Neural cell (in vitro differentiated cells): ENCODE measurements around the gene RSPO3. TPM values are rescaled to one million over a fixed set of nuclear protein-coding genes. Genes with fewer than 3 reads are reported as not detected.

Source experiments
- H2AFZ ChIP-seq: fragments of 200-600, 300-800 bp; sonication (generic), shearing (Covaris generic); 2 replicates; pipeline ENCODE4 v1.6.0; 2014; ENCODE audit warnings: low read depth, mild to moderate bottlenecking, antibody characterized with exemption, low read length, moderate library complexity
- H3F3A ChIP-seq: fragments of 200-600 bp; shearing (Covaris generic); 2 replicates; pipeline ENCODE4 v1.6.1; 2016; ENCODE audit warnings: mild to moderate bottlenecking, moderate library complexity, mixed read lengths, antibody characterized with exemption, low read length; ENCODE audit not compliant: insufficient read depth, poor library complexity, severe bottlenecking
- H3K27ac ChIP-seq: fragments of 200-600, 300-800 bp; sonication (generic), shearing (Covaris generic); 2 replicates; pipeline ENCODE4 v1.5.1; 2014; ENCODE audit warnings: mild to moderate bottlenecking, low read length, moderate library complexity
- H3K27me3 ChIP-seq: fragments of 300-800, 200-600 bp; sonication (generic), shearing (Covaris generic); 2 replicates; pipeline ENCODE4 v1.6.0; 2014; ENCODE audit warnings: mild to moderate bottlenecking, low read depth, low read length, moderate library complexity; ENCODE audit not compliant: insufficient read depth
- H3K36me3 ChIP-seq: fragments of 300-800, 200-600 bp; sonication (generic), shearing (Covaris generic); 2 replicates; pipeline ENCODE4 v1.5.1; 2014; ENCODE audit warnings: mild to moderate bottlenecking, antibody characterized with exemption, low read length, moderate library complexity; ENCODE audit not compliant: insufficient read depth
- H3K4me2 ChIP-seq: fragments of 300-800, 200-600 bp; sonication (generic), shearing (Covaris generic); 2 replicates; pipeline ENCODE4 v1.6.0; 2014; ENCODE audit warnings: mild to moderate bottlenecking, low read length
- H3K4me3 ChIP-seq: fragments of 300-800, 200-600 bp; sonication (generic), shearing (Covaris generic); 2 replicates; pipeline ENCODE4 v1.5.1; 2014; ENCODE audit warnings: mild to moderate bottlenecking, low read length, moderate library complexity
- H3K79me2 ChIP-seq: fragments of 200-600 bp; shearing (Covaris generic); replicated peaks from 2 replicates; pipeline ENCODE4 v1.6.0; 2014; ENCODE audit warnings: mild to moderate bottlenecking, low read length, moderate library complexity; ENCODE audit not compliant: insufficient read depth
- H3K9ac ChIP-seq: fragments of 300-800, 200-600 bp; sonication (generic), shearing (Covaris generic); 2 replicates; pipeline ENCODE4 v1.6.1; 2016; ENCODE audit warnings: mild to moderate bottlenecking, low read length, mixed read lengths
- H3K9me2 ChIP-seq: fragments of 200-600 bp; shearing (Covaris generic); 2 replicates; pipeline ENCODE4 v1.6.1; 2016; ENCODE audit warnings: mild to moderate bottlenecking, low read length, mixed read lengths; ENCODE audit not compliant: insufficient read depth
- H3K9me3 ChIP-seq: fragments of 200-600, 300-800 bp; sonication (generic), shearing (Covaris generic); 2 replicates; pipeline ENCODE4 v1.6.1; 2016; ENCODE audit warnings: mild to moderate bottlenecking, mixed run types, low read length, moderate library complexity, mixed read lengths
- H4K20me1 ChIP-seq: fragments of 200-600 bp; shearing (Covaris generic); 2 replicates; pipeline ENCODE4 v1.6.1; 2016; ENCODE audit warnings: mild to moderate bottlenecking, mixed run types; ENCODE audit not compliant: insufficient read depth
- EP300 ChIP-seq: fragments of 450-650 bp; conservative IDR thresholded peaks from 2 replicates; pipeline ENCODE4 v1.6.1; 2014; ENCODE audit warnings: antibody characterized with exemption, mild to moderate bottlenecking, moderate library complexity; ENCODE audit not compliant: poor library complexity, severe bottlenecking
- EZH2 ChIP-seq: fragments of 200-600, 300-800 bp; shearing (Covaris generic), sonication (generic); IDR thresholded peaks from 2 replicates; pipeline ENCODE4 v1.6.1; 2014; ENCODE audit warnings: antibody characterized with exemption, low read length, borderline replicate concordance, mild to moderate bottlenecking; ENCODE audit not compliant: insufficient read depth, poor library complexity, severe bottlenecking
- MXI1 ChIP-seq: fragments of 450-650 bp; conservative IDR thresholded peaks from 2 replicates; pipeline ENCODE4 v1.6.1; 2014; ENCODE audit warnings: antibody characterized with exemption, mild to moderate bottlenecking; ENCODE audit not compliant: poor library complexity, severe bottlenecking
- POLR2AphosphoS5 ChIP-seq: IDR thresholded peaks from 2 replicates; pipeline ENCODE4 v1.6.1; 2012
- RAD21 ChIP-seq: fragments of 450-650 bp; conservative IDR thresholded peaks from 2 replicates; pipeline ENCODE4 v1.6.1; 2014; ENCODE audit warnings: antibody characterized with exemption, mild to moderate bottlenecking, moderate library complexity
- SMC3 ChIP-seq: fragments of 450-650 bp; conservative IDR thresholded peaks from 2 replicates; pipeline ENCODE4 v1.6.1; 2014; ENCODE audit warnings: antibody characterized with exemption, mild to moderate bottlenecking, moderate library complexity; ENCODE audit not compliant: poor library complexity
- TAF1 ChIP-seq: IDR thresholded peaks from 2 replicates; pipeline ENCODE4 v1.6.1; 2012; ENCODE audit warnings: low read depth
- polyA plus RNA-seq: library from polyadenylated mRNA; depleted of rRNA; stranded (reverse); fragments of >200 nt; gene quantifications from 2 replicates; pipeline ENCODE4 v1.2.3, GENCODE V29; 2014
- TF ChIP-seq, protein P1 (sequence below): fragments of 450-650 bp; IDR thresholded peaks from 2 replicates; pipeline ENCODE4 v1.5.1; 2014; ENCODE audit warnings: antibody characterized with exemption, mild to moderate bottlenecking, moderate library complexity; ENCODE audit not compliant: poor library complexity, severe bottlenecking
- TF ChIP-seq, protein P2 (sequence below): IDR thresholded peaks from 2 replicates; pipeline ENCODE4 v1.6.1; 2012; ENCODE audit warnings: borderline replicate concordance

Gene RSPO3
- polyA plus RNA-seq, 1 donor from 2014 or later: 0.48 TPM

DNA sequence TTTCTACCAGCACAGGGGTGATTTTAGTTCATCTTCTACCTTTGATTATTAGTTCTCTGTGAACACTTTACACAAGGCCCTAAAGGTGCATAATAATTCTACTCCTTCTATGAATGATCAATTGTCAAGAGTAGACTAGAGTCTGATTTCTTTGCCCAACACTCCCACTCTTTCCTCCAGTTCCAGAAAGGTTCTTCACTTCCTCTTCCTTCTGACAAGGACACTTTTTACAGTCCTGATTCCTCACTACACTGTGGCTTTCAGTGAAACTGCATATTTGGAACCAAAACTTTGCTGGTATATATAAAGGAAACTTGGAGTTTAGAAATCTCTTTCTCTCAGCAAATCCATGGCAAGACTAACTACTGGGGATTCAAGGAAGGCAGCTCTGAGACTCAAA, 10.6 kb upstream of the RSPO3 start:
- no peaks in the 10 kb centered on the region for H3K9me3 ChIP-seq
- no peaks in the 10 kb centered on the region for H3F3A ChIP-seq
- H3K4me3 ChIP-seq: no peak overlapping the region
- no peak overlapping the region for H2AFZ ChIP-seq
- H3K27me3 ChIP-seq: no peaks in the 10 kb centered on the region
- no peaks in the 10 kb centered on the region for H3K36me3 ChIP-seq
- no peaks in the 10 kb centered on the region for H4K20me1 ChIP-seq
- H3K9me2 ChIP-seq: no peaks in the 10 kb centered on the region
- H3K79me2 ChIP-seq: no peaks in the 10 kb centered on the region
- no peak overlapping the region for H3K27ac ChIP-seq
- no peak overlapping the region for H3K4me2 ChIP-seq
- no peak overlapping the region for H3K9ac ChIP-seq
- TF ChIP-seq POLR2AphosphoS5 (no peak), SMC3 (no peak), TAF1 (no peak), EZH2 (no peak)
- TF ChIP-seq, protein P1, sequence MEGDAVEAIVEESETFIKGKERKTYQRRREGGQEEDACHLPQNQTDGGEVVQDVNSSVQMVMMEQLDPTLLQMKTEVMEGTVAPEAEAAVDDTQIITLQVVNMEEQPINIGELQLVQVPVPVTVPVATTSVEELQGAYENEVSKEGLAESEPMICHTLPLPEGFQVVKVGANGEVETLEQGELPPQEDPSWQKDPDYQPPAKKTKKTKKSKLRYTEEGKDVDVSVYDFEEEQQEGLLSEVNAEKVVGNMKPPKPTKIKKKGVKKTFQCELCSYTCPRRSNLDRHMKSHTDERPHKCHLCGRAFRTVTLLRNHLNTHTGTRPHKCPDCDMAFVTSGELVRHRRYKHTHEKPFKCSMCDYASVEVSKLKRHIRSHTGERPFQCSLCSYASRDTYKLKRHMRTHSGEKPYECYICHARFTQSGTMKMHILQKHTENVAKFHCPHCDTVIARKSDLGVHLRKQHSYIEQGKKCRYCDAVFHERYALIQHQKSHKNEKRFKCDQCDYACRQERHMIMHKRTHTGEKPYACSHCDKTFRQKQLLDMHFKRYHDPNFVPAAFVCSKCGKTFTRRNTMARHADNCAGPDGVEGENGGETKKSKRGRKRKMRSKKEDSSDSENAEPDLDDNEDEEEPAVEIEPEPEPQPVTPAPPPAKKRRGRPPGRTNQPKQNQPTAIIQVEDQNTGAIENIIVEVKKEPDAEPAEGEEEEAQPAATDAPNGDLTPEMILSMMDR: no peak

DNA sequence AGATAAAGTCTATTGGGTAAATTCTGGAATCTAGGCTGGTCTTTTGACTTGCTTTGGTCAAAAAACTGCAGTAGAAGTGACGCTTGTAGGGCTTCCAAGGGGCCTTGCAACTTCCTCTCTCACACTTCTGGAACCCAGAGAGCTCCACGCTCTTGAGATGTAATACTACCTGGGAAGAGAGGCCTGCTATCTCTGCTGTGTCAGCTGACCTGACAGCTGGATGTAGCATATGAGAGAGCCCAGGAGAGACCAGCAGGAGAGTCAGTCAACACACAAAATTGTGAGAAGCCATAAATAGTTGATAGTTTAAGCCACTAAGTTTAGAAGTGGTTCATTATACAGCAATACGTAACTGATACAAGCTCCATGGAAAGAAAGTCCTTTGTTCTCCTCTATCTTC, 7.8 kb upstream of the RSPO3 start:
- H4K20me1 ChIP-seq: no peaks in the 10 kb centered on the region
- H3K4me3 ChIP-seq: no peak overlapping the region
- H2AFZ ChIP-seq: no peak overlapping the region
- TF ChIP-seq TAF1: no peak
- TF ChIP-seq, protein P2, sequence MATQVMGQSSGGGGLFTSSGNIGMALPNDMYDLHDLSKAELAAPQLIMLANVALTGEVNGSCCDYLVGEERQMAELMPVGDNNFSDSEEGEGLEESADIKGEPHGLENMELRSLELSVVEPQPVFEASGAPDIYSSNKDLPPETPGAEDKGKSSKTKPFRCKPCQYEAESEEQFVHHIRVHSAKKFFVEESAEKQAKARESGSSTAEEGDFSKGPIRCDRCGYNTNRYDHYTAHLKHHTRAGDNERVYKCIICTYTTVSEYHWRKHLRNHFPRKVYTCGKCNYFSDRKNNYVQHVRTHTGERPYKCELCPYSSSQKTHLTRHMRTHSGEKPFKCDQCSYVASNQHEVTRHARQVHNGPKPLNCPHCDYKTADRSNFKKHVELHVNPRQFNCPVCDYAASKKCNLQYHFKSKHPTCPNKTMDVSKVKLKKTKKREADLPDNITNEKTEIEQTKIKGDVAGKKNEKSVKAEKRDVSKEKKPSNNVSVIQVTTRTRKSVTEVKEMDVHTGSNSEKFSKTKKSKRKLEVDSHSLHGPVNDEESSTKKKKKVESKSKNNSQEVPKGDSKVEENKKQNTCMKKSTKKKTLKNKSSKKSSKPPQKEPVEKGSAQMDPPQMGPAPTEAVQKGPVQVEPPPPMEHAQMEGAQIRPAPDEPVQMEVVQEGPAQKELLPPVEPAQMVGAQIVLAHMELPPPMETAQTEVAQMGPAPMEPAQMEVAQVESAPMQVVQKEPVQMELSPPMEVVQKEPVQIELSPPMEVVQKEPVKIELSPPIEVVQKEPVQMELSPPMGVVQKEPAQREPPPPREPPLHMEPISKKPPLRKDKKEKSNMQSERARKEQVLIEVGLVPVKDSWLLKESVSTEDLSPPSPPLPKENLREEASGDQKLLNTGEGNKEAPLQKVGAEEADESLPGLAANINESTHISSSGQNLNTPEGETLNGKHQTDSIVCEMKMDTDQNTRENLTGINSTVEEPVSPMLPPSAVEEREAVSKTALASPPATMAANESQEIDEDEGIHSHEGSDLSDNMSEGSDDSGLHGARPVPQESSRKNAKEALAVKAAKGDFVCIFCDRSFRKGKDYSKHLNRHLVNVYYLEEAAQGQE: no peak
- no peak for TF ChIP-seq EP300
- TF ChIP-seq SMC3: no peak
- TF ChIP-seq RAD21: no peak
- no peak for TF ChIP-seq POLR2AphosphoS5
- no peak for TF ChIP-seq MXI1
- TF ChIP-seq, protein P1: no peak
- no peak for TF ChIP-seq EZH2
- no peaks in the 10 kb centered on the region for H3K79me2 ChIP-seq
- H3K9me3 ChIP-seq: no peaks in the 10 kb centered on the region
- no peaks in the 10 kb centered on the region for H3F3A ChIP-seq
- no peak overlapping the region for H3K9ac ChIP-seq
- no peaks in the 10 kb centered on the region for H3K36me3 ChIP-seq
- H3K9me2 ChIP-seq: no peaks in the 10 kb centered on the region
- H3K27ac ChIP-seq: no peak overlapping the region
- peaks cover 8% of the 10 kb centered on the region for H3K27me3 ChIP-seq
- no peak overlapping the region for H3K4me2 ChIP-seq
